HepG2 (cell line): ENCODE measurements around the gene DCAKD. TPM values are rescaled to one million over a fixed set of nuclear protein-coding genes. Genes with fewer than 3 reads are reported as not detected.

Source experiments
- CC2D1A ChIP-seq: sonication (generic); formaldehyde crosslinking; IDR thresholded peaks from 2 replicates; pipeline ENCODE4 v1.8.1; 2023; ENCODE audit warnings: mild to moderate bottlenecking, missing genetic modification reagents
- DZIP1 ChIP-seq: sonication (generic); formaldehyde crosslinking; IDR thresholded peaks from 2 replicates; pipeline ENCODE4 v1.5.0; 2020; ENCODE audit warnings: mild to moderate bottlenecking, missing genetic modification reagents
- MEF2D ChIP-seq: sonication (generic); formaldehyde crosslinking; IDR thresholded peaks from 2 replicates; pipeline ENCODE4 v1.5.1; 2020; ENCODE audit warnings: mild to moderate bottlenecking, missing genetic modification reagents
- MXD4 ChIP-seq: IDR thresholded peaks from 2 replicates; pipeline ENCODE4 v1.6.1; 2016; ENCODE audit warnings: mild to moderate bottlenecking, missing biosample characterization, missing genetic modification reagents
- NR3C1 ChIP-seq: sonication (generic); formaldehyde crosslinking; IDR thresholded peaks from 2 replicates; pipeline ENCODE4 v1.4.0; 2020; ENCODE audit warnings: missing genetic modification reagents
- RAD21 ChIP-seq: fragments of 450-650 bp; formaldehyde crosslinking; IDR thresholded peaks from 2 replicates; pipeline ENCODE4 v1.5.0; 2020; ENCODE audit warnings: mild to moderate bottlenecking
- RBFOX2 ChIP-seq: fragments of 200-400 bp; formaldehyde crosslinking; IDR thresholded peaks from 2 replicates; pipeline ENCODE4 v1.6.1; 2017; ENCODE audit warnings: low read depth, mild to moderate bottlenecking, low read length
- ZBTB34 ChIP-seq: sonication (generic); formaldehyde crosslinking; IDR thresholded peaks from 2 replicates; pipeline ENCODE4 v1.8.0; 2022; ENCODE audit warnings: mild to moderate bottlenecking, missing genetic modification reagents
- ZNF280D ChIP-seq: sonication (generic); formaldehyde crosslinking; IDR thresholded peaks from 2 replicates; pipeline ENCODE4 v1.5.1; 2020; ENCODE audit warnings: mild to moderate bottlenecking, missing genetic modification reagents
- ZNF296 ChIP-seq: sonication (generic); formaldehyde crosslinking; conservative IDR thresholded peaks from 2 replicates; pipeline ENCODE4 v1.5.0; 2020; ENCODE audit warnings: mild to moderate bottlenecking, missing genetic modification reagents
- ZNF460 ChIP-seq: sonication (generic); formaldehyde crosslinking; IDR thresholded peaks from 2 replicates; pipeline ENCODE4 v1.5.1; 2020; ENCODE audit warnings: missing genetic modification reagents, mild to moderate bottlenecking, borderline replicate concordance
- ZNF737 ChIP-seq: sonication (generic); formaldehyde crosslinking; IDR thresholded peaks from 2 replicates; pipeline ENCODE4 v1.5.0; 2020; ENCODE audit warnings: missing genetic modification reagents, mild to moderate bottlenecking, borderline replicate concordance
- polyA plus RNA-seq, 8 experiments: library from polyadenylated mRNA; depleted of rRNA in 3 of 8; stranded (reverse) in 7 of 8; unstranded in 1 of 8; fragments of >200 nt; fragmentation: Illumina TruSeq in 4 of 8; extraction: Trizol in 4 of 8; gene quantifications; 2 replicates each; pipeline versions ENCODE4 v1.2.1 to v1.2.3, GENCODE V29; 2011 to 2016; ENCODE audit warnings: low read depth in 4 of 8, missing spikeins in 1 of 8, mixed read lengths in 1 of 8; ENCODE audit not compliant: insufficient read depth in 1 of 8
- total RNA-seq, 5 experiments: library from RNA; depleted of rRNA; stranded (reverse); fragments of >200 nt; fragmentation: Illumina TruSeq; extraction: Trizol; gene quantifications; 2 replicates each; pipeline ENCODE4 v1.2.3, GENCODE V29; 2016; ENCODE audit warnings: low read depth in 1 of 5
- TF ChIP-seq, protein P1 (sequence below): sonication (generic); formaldehyde crosslinking; IDR thresholded peaks from 2 replicates; pipeline ENCODE4 v1.8.1; 2022; ENCODE audit warnings: low read depth, mild to moderate bottlenecking, missing genetic modification reagents
- TF ChIP-seq, protein P2 (sequence below): sonication (generic); formaldehyde crosslinking; IDR thresholded peaks from 2 replicates; pipeline ENCODE4 v1.4.0; 2020; ENCODE audit warnings: low read depth, missing genetic modification reagents

Gene DCAKD
- total and polyA plus RNA-seq, 2 of the 13 experiments (the other 11 are each of a cell fraction or from before 2014, with no cell fraction given), result 25.9 to 29.2 TPM

DNA sequence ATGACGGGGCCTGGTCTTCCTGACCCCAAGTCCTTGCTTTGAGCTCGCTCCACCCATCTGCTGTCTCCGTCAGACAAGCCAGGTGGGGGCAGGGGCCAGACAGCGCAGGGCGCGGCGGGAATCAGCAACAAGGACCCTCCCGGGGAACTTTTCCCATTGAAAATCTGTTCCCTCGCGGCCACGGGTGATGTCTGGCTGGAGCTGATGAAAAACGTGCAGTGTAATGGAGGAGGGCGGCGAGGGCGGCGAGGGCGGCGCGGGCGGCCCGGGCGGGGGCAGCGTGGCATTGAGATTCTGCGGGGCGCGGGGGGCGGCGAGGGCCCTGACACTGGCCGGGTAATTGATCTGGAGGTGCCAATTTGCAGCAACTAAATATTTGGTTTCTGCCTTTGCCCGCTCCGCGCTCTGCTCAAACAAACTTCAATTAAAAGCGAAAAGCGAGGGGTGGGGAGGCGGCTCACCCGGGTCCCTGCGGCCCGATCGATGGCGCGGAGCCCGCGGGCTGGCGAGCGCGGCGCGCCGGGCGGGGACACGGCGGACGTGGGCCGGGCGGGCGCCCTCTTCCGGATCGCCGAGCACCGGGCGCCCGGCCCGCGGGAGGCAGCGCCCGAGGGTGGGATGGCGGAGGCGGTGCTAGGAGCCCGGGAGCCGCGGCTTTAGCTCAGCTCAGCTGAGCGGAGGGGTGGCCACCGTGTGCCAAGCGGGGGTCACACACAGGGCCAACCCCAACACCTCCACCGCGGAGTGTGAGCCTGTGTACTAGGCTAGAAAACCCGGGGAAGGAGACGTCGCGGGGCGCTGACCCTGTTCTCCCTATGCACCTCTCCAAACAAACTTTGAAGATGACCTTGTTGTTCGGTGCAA lies 32.4 kb downstream of the DCAKD start (continued):
- TF ChIP-seq ZNF460 (CRISPR knock-in tag), result no peak
- TF ChIP-seq MXD4 (CRISPR knock-in tag), result no peak
- TF ChIP-seq, protein P1, sequence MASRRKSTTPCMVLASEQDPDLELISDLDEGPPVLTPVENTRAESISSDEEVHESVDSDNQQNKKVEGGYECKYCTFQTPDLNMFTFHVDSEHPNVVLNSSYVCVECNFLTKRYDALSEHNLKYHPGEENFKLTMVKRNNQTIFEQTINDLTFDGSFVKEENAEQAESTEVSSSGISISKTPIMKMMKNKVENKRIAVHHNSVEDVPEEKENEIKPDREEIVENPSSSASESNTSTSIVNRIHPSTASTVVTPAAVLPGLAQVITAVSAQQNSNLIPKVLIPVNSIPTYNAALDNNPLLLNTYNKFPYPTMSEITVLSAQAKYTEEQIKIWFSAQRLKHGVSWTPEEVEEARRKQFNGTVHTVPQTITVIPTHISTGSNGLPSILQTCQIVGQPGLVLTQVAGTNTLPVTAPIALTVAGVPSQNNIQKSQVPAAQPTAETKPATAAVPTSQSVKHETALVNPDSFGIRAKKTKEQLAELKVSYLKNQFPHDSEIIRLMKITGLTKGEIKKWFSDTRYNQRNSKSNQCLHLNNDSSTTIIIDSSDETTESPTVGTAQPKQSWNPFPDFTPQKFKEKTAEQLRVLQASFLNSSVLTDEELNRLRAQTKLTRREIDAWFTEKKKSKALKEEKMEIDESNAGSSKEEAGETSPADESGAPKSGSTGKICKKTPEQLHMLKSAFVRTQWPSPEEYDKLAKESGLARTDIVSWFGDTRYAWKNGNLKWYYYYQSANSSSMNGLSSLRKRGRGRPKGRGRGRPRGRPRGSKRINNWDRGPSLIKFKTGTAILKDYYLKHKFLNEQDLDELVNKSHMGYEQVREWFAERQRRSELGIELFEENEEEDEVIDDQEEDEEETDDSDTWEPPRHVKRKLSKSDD (CRISPR knock-in tag), result no peak
- no peak for TF ChIP-seq DZIP1
- TF ChIP-seq ZNF280D (CRISPR knock-in tag), result no peak
- peak; percentile 34; the same call in 1 of the 2 replicates for TF ChIP-seq RBFOX2
- TF ChIP-seq, protein P2, sequence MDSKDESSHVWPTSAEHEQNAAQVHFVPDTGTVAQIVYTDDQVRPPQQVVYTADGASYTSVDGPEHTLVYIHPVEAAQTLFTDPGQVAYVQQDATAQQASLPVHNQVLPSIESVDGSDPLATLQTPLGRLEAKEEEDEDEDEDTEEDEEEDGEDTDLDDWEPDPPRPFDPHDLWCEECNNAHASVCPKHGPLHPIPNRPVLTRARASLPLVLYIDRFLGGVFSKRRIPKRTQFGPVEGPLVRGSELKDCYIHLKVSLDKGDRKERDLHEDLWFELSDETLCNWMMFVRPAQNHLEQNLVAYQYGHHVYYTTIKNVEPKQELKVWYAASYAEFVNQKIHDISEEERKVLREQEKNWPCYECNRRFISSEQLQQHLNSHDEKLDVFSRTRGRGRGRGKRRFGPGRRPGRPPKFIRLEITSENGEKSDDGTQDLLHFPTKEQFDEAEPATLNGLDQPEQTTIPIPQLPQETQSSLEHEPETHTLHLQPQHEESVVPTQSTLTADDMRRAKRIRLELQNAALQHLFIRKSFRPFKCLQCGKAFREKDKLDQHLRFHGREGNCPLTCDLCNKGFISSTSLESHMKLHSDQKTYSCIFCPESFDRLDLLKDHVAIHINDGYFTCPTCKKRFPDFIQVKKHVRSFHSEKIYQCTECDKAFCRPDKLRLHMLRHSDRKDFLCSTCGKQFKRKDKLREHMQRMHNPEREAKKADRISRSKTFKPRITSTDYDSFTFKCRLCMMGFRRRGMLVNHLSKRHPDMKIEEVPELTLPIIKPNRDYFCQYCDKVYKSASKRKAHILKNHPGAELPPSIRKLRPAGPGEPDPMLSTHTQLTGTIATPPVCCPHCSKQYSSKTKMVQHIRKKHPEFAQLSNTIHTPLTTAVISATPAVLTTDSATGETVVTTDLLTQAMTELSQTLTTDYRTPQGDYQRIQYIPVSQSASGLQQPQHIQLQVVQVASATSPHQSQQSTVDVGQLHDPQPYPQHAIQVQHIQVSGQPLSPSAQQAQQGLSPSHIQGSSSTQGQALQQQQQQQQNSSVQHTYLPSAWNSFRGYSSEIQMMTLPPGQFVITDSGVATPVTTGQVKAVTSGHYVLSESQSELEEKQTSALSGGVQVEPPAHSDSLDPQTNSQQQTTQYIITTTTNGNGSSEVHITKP, result no peak
- peak; percentile 83 for TF ChIP-seq RAD21 (CRISPR knock-in tag)
- no peak for TF ChIP-seq CC2D1A
- TF ChIP-seq MEF2D (CRISPR knock-in tag), result no peak
- TF ChIP-seq ZNF737 (CRISPR knock-in tag), result no peak
- no peak for TF ChIP-seq ZNF296
- TF ChIP-seq NR3C1 (CRISPR knock-in tag), result no peak
- no peak for TF ChIP-seq ZBTB34 (CRISPR knock-in tag)
